Muscle layer of duodenum (tissue), 2 donors: ENCODE data around the gene SLA2.
"Not testable (repeated sequence)": the region's sequence is repeated elsewhere in the genome, so short reads cannot be mapped to it uniquely, and the experiment has no call there.

ENCODE experiments used
- H3K27ac ChIP-seq: one replicate; pipeline ENCODE4 v1.7.0; 2013; ENCODE audit warnings: mild to moderate bottlenecking, low read length
- H3K27me3 ChIP-seq: one replicate; pipeline ENCODE4 v1.7.0; 2013; ENCODE audit warnings: low read depth, mild to moderate bottlenecking, control low read depth, low read length
- H3K36me3 ChIP-seq, 2 donors: one replicate each; pipeline ENCODE4 v1.7.0; 2013; ENCODE audit warnings: low read length in 2 of 2, control low read depth in 1 of 2, mild to moderate bottlenecking in 1 of 2; ENCODE audit not compliant: insufficient read depth in 2 of 2, control insufficient read depth in 1 of 2
- H3K4me1 ChIP-seq, 2 donors: one replicate each; pipeline ENCODE4 v1.7.0; 2013; ENCODE audit warnings: low read length in 2 of 2, mild to moderate bottlenecking in 2 of 2, control low read depth in 1 of 2, moderate library complexity in 1 of 2; ENCODE audit not compliant: insufficient read depth in 2 of 2, control insufficient read depth in 1 of 2
- H3K4me3 ChIP-seq, 2 donors: one replicate each; pipeline ENCODE4 v1.7.0; 2013; ENCODE audit warnings: low read length in 2 of 2, low read depth in 1 of 2, mild to moderate bottlenecking in 1 of 2
- H3K9me3 ChIP-seq, 2 donors: one replicate each; pipeline ENCODE4 v1.7.0; 2013; ENCODE audit warnings: low read length in 2 of 2, control low read depth in 1 of 2, mild to moderate bottlenecking in 1 of 2; ENCODE audit not compliant: control insufficient read depth in 1 of 2
- donor health status: healthy.

The SLA2 gene

DNA sequence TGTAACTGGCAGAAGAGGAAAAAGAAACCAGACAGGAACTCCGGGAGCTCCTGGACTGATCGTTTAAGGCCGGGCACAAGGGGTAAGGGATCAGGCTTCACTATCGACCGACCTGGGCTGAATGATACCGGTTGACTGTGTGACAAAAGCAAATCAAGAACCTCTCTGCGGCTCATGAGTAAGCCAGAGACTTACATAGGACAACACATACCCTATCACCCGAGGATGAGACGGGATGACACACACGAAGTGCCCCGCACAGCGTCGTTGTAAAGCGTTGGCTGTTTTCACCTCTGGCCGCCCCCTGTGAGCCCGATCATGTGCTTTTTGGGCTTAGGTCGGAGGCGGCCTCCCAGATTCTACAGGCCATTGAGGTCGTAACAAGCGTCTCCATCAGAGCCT lies 73.3 kb downstream of the SLA2 start:
- Histone ChIP-seq H3K9me3 (no peaks in the 10 kb centered on the region), H3K4me3 (peak overlapping the region; percentile 46 to 77), H3K36me3 (no peaks in the 10 kb centered on the region), H3K4me1 (peaks cover 0 to 21% of the 10 kb centered on the region in 2 donors), H3K27me3 (no peaks in the 10 kb centered on the region), H3K27ac (peak overlapping the region; percentile 74)

DNA sequence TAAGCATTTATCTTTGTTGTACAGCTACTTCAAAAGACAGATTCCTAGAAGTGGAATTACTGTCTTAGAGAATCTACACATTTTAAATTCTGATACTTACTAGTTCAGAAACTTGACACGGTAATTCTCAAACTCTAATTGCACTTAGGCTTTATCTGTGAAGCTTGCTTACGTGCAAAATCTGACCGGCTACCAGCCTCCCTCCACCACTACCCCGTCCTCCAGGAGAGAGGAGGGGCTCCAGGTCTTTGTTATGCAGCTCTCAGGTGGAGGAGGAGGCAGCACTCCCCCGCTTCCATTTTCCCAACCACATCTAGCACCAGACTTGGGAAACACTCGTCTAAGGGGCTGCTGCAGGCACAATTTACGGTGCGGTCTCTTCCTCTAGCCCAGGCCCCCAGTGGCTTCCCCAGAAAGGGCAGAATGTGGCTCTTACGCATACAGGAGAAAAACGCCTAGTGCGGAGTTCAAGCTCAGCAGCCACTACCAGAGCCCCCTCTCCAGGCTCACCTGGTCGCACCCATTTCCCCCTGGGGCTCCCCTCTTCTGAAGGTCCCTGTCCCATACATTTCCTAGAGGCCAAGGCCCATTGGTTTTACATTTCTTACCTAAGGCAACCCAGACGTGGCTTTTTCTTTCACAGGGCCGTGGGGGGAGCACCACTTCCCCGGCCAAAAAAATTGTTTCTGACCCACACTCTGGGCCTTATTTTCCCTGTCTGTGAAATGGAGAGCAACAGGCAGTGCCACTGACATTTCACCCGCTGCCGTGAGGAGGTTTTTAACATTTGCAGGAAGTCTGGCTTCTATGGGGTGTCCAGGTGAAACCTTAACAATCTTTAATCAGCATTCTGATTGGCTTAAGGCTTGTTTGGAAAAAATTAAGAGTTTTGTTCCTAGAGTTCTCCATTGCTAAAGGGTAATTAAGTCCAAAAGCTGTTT lies 74.2 kb downstream of the SLA2 start:
- peaks cover 0 to 21% of the 10 kb centered on the region in 2 donors for H3K4me1 ChIP-seq
- no peak overlapping the region for H3K4me3 ChIP-seq
- H3K27me3 ChIP-seq = no peaks in the 10 kb centered on the region
- peak overlapping the region; percentile 74 for H3K27ac ChIP-seq
- no peaks in the 10 kb centered on the region for H3K36me3 ChIP-seq
- H3K9me3 ChIP-seq = no peaks in the 10 kb centered on the region

DNA sequence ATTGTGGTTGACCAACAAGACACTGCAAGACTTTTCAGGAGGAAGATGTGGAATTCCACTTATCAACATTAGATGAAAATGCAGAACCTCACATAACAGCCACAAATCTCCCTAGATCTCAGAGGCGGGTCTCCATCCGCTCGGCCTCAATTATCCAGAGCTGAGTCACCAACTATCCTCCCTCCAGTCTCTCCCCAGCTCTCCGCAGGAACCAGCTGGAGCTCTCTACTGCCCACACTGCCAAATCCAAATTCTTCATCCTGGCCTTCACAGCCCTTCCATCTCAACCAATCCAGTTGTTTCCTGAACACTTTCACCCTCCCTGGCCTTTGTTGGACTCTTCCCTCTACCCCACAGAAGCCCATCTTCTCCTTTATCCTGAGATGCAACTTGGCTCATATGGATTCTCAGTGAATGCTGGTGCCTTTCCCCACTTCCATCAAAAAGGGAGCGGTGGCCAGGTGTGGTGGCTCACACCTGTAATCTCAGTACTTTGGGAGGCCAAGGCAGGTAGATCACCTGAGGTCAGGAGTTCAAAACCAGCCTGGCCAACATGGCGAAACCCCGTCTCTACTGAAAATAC lies 76.1 kb downstream of the SLA2 start:
- peaks cover 0 to 5% of the 10 kb centered on the region in 2 donors for H3K4me1 ChIP-seq
- H3K9me3 ChIP-seq = peaks cover 0 to 3% of the 10 kb centered on the region in 2 donors
- H3K36me3 ChIP-seq = no peaks in the 10 kb centered on the region
- H3K4me3 ChIP-seq = no peak overlapping the region
- H3K27ac ChIP-seq = no peak overlapping the region
- H3K27me3 ChIP-seq = no peaks in the 10 kb centered on the region

DNA sequence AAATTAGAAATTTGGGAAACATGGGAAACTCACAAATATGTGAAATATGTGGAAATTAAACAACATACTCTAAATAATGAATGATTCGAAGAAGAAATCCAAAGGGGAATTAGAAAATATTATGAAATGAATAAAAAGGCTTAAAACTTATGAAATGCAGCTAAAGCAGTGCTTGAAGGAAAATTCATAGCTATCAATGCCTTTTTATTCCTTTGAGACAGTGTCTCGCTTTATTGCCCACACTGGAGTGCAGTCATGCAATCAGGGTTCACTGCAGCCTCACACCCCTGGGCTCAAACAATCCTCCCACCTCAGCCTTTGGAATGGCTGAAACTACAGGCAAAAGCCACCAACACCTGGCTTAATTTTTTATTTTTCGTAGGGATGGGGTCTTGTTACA lies 80.5 kb downstream of the SLA2 start:
- H3K36me3 ChIP-seq = no peaks in the 10 kb centered on the region
- no peaks in the 10 kb centered on the region for H3K4me1 ChIP-seq
- no peak overlapping the region for H3K4me3 ChIP-seq
- no peak overlapping the region for H3K27ac ChIP-seq
- no peaks in the 10 kb centered on the region for H3K27me3 ChIP-seq
- H3K9me3 ChIP-seq = peaks cover 0 to 3% of the 10 kb centered on the region in 2 donors

DNA sequence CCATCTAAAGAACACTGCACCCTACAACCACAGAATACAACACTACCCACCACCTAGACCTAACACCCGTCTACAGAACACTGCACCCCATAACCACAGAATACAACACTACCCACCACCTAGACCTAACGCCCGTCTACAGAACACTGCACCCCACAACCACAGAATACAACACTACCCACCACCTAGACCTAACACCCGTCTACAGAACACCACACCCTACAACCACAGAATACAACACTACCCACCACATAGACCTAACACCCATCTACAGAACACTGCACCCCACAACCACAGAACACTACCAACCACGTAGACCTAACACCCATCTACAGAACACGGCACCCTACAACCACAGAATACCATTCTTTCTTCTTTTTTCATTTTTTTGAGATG lies 81.3 kb downstream of the SLA2 start:
- H3K9me3 ChIP-seq, H3K36me3 ChIP-seq, H3K27me3 ChIP-seq, H3K4me1 ChIP-seq, H3K27ac ChIP-seq, H3K4me3 ChIP-seq: not testable (repeated sequence)

DNA sequence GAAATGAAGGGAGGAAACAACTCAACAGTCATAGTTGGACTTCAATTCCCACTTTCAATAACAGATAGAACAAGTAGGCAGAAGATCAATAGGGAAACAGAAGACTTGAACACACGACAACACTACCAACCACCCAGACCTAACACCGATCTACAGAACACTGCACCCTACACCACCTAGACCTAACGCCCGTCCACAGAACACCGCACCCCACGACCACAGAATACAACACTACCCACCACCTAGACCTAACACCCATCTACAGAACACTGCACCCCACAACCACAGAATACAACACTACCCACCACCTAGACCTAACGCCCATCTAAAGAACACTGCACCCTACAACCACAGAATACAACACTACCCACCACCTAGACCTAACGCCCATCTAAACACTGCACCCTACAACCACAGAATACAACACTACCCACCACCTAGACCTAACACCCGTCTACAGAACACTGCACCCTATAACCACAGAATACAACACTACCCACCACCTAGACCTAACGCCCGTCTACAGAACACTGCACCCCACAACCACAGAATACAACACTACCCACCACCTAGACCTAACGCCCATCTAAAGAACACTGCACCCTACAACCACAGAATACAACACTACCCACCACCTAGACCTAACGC lies 81.8 kb downstream of the SLA2 start:
- not testable (repeated sequence) for H3K9me3 ChIP-seq, H3K27ac ChIP-seq, H3K27me3 ChIP-seq, H3K4me1 ChIP-seq, H3K4me3 ChIP-seq, H3K36me3 ChIP-seq

DNA sequence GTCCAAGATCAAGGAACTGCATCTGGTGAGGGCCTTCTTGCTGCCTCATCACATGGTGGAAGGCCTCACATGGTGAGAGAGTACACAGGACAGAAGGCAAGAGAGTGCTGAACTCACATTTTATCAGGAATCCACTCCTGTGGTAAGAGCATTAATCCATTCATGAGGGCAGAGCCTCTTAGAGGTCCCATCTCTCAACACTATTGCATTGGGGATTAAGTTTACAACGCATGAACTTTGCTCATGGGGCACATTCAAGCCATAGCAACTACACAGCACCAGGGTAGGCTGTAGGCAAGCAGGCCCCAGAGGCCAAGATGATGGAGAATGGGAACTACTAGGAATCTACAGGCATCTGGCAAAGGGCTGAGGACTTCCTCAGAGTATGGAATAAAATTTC lies 82.6 kb downstream of the SLA2 start:
- H3K4me1 ChIP-seq = no peaks in the 10 kb centered on the region
- no peaks in the 10 kb centered on the region for H3K27me3 ChIP-seq
- no peak overlapping the region for H3K27ac ChIP-seq
- no peak overlapping the region for H3K4me3 ChIP-seq
- peaks cover 0 to 3% of the 10 kb centered on the region in 2 donors for H3K9me3 ChIP-seq
- no peaks in the 10 kb centered on the region for H3K36me3 ChIP-seq

DNA sequence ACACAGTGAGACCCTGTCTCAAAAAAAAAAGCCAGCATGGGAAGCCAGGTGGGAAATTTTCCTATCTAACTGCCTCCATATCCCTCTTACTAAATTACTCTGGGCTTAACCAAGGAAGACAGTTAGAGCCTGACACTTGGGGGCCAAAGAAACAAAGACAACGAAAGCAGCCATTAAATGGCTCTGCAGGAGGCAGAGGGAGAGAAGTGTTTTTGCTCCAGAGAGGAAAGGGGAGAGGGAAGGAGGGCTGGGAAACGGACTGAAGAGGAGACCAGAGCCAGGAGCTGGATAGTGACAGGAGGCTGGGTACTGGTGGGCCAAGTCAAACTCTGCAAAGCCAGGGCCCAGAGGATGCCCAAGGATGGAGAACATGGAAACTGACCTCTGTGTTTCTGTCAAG lies 83.3 kb downstream of the SLA2 start:
- no peaks in the 10 kb centered on the region for H3K36me3 ChIP-seq
- peaks cover 0 to 3% of the 10 kb centered on the region in 2 donors for H3K9me3 ChIP-seq
- no peaks in the 10 kb centered on the region for H3K4me1 ChIP-seq
- H3K4me3 ChIP-seq = no peak overlapping the region
- no peak overlapping the region for H3K27ac ChIP-seq
- H3K27me3 ChIP-seq = no peaks in the 10 kb centered on the region
